PC-9 (cell line): ENCODE measurements around the gene MFSD6L.
"Not testable (repeated sequence)": the region's sequence is repeated elsewhere in the genome, so short reads cannot be mapped to it uniquely, and the experiment has no call there.

Experiments
- CTCF ChIP-seq: fragments of 200-600 bp; sonication (generic); conservative IDR thresholded peaks from 2 replicates; pipeline ENCODE4 v1.6.1; 2017; ENCODE audit warnings: mixed run types, antibody characterized with exemption, mild to moderate bottlenecking, moderate library complexity
- EZH2 ChIP-seq: fragments of 200-600 bp; sonication (generic); IDR thresholded peaks from 2 replicates; pipeline ENCODE4 v1.8.0; 2017; ENCODE audit warnings: antibody characterized with exemption, low read depth

GRCh38 chr17:8805396-8805795 lies 6.2 kb upstream of the MFSD6L start:
- not testable (repeated sequence) for TF ChIP-seq CTCF, EZH2
